ENCODE measurements around the gene IRX2. TPM values are rescaled to one million over a fixed set of nuclear protein-coding genes. Genes with fewer than 3 reads are reported as not detected.
A peak's percentile ranks its signal among the peaks of the same experiment; 100 is the strongest.

The IRX2 gene
- total RNA-seq, 4 donors from 2014 or later, result 2.5 to 7.6 (median 5.5) TPM

DNA sequence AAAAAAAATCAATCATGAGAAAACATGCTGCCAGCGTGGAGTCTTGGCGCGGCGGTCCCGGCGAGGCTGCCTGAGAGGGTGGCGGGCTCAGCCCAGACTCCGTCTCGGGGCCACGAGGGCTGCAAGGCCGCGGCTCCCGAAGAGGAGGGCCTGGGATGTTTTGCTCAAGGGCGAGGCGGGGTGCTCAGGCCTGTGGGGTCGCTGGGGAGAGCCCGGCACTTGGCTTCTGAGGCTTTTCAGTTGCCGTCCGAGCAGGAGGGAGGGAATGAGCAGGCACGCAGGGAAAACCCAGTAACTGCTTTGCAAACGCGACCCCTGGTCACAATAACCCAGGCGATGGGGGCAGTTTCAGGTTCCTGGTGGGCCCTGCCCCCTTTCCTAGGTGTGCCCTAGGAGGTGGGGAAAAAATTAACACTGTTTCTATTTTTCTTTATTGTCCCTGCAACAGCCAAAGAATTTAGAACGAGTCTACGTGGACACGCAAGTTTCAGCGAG lies 3.2 kb upstream of the IRX2 start:
- Histone ChIP-seq H3K27me3 (peaks cover 15% of the 10 kb centered on the region), H3K9me3 (no peaks in the 10 kb centered on the region), H3K4me1 (peaks cover 24 to 38% of the 10 kb centered on the region in 2 donors), H3K36me3 (no peaks in the 10 kb centered on the region), H3K4me3 (replicated peaks in 1 of 3) (no peak overlapping the region), H3K27ac (no peak overlapping the region)
- WGBS, 2 donors, result 9 to 14% methylated on average over 23 to 27 of the region's 27 CpGs
- intact Hi-C loops (cut with DNase I), result no loop called here
- no peak for DNase-seq
- no peak for TF ChIP-seq POLR2A (IDR thresholded peaks at IDR 0.05)
- TF ChIP-seq, protein P1, sequence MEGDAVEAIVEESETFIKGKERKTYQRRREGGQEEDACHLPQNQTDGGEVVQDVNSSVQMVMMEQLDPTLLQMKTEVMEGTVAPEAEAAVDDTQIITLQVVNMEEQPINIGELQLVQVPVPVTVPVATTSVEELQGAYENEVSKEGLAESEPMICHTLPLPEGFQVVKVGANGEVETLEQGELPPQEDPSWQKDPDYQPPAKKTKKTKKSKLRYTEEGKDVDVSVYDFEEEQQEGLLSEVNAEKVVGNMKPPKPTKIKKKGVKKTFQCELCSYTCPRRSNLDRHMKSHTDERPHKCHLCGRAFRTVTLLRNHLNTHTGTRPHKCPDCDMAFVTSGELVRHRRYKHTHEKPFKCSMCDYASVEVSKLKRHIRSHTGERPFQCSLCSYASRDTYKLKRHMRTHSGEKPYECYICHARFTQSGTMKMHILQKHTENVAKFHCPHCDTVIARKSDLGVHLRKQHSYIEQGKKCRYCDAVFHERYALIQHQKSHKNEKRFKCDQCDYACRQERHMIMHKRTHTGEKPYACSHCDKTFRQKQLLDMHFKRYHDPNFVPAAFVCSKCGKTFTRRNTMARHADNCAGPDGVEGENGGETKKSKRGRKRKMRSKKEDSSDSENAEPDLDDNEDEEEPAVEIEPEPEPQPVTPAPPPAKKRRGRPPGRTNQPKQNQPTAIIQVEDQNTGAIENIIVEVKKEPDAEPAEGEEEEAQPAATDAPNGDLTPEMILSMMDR (IDR thresholded peaks at IDR 0.05), result no peak

DNA sequence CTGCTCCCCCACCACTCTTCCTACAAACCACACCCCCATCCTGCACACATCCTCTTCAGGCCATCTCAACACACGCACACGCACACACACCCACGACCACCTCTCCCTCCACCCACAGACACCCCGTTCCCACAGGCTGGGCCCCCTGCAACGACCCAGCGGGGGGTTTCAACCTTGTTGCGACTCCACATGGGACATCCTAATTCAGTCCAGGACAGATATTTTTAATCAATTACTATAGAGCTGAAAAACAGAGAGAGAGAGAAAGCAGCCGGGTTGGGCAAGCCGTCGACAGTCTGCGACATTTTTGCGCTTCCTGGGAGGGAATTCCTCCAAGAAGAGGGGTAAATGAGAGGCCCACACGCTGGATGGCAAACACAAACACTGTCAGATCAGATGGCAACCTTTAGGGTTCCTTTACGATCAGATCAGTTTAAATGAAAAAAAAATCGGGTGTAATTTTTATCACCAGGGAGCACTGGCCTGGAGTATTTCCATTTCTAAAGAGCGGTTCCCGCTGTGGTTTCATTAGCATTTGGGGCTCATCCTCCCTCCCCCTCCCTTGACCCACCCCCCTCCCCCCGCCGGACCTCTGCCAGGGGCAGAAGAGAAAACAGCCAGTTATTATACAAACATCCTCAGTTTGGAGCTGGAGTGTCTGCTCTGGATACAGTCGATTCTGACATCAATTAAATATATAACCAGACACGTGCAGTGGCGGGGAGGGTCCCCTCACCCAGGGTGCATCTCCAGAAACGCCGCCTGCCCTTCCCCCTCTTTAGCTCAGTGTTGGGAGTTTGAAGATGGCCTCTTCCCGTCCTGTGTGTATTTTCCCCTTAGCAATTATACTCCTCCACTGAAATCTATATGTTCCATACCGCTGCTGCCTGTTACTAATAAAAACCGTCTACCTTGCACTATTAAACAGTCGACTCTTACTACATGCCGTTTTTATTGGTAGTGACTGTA lies 2.3 kb upstream of the IRX2 start:
- WGBS, 2 donors, result 14 to 15% methylated on average over 29 of the region's 29 CpGs
- peaks cover 15% of the 10 kb centered on the region for H3K27me3 ChIP-seq
- H3K27ac ChIP-seq, result no peak overlapping the region
- peaks cover 24 to 38% of the 10 kb centered on the region in 2 donors for H3K4me1 ChIP-seq
- no peaks in the 10 kb centered on the region for H3K9me3 ChIP-seq
- TF ChIP-seq POLR2A (IDR thresholded peaks at IDR 0.05), result no peak
- TF ChIP-seq, protein P1 (IDR thresholded peaks at IDR 0.05), result no peak
- no peaks in the 10 kb centered on the region for H3K36me3 ChIP-seq
- H3K4me3 ChIP-seq (replicated peaks in 1 of 3), result no peak overlapping the region
- intact Hi-C loops (cut with DNase I), result no loop called here
- no peak for DNase-seq

DNA sequence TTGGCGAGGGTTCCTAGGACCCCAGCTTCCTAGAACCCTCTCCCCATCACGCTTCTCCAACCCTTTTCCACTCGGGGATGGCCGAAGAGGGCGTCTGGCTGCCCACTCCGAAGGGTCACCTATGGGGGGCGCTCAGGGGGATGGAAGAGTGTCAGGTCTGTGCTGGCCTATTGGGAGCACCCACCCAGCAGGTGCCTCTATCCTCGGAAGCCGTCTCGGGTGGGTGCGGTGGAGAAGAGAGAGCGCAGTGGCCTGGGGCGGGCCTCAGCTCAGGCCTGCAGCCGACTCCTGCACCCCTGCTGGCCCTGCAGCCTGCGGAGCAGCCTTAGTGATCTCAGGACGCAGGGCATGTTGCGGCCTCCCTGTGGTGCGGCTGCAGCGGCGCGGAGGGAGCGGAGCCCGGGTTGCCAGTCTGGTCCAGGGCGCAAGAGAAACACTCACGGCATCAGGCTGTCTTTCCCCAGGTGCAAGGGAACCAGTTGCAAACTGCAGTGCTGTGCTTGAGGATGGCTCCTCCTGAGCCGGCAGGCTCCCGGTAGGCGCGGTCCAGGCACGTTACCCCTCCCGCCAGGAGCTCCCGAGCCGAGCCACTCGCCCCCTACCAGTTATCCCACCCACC lies 1.5 kb upstream of the IRX2 start:
- DNase-seq, result no peak

DNA sequence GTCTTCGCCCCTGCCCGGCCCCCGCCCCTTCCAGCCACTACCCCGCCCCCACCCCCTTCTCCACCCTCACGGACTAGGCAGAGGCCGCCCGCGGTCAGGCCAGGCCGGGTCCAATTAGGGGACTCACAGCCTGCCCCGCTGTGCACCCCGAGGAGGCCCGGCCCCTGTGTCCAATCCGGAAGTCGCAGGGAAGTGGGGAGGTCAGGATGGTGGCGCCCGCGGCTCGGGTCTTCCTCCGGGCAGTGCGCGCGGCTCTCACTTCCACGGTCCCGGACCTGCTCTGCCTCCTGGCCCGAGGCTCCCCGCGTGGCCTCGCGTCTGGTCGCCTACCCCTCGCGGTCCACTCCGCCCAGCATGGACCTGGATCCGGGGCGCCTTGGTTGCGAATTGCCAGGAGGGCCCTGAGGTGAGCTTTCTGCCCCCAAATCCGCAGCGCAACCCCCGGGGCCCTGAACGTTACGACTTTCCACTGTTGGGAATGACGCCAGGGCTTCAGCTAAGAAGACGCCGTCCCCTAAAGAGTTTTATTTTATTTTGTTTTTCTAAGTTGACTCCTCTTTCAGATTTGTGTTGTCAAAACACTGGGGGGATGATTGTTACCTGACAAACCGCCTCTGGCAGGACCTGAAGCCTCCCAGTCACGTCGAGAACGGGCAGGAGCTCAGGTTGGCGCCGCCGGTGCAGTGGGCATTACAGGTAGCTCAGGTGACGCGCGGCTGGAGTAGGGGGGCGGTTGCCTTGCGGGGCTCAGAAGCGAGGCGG lies 763 bp upstream of the IRX2 start:
- Histone ChIP-seq H3K9me3 (no peaks in the 10 kb centered on the region), H3K4me3 (replicated peaks in 1 of 3) (peak overlapping the region in 1 of 3 donors; percentile 25), H3K36me3 (no peaks in the 10 kb centered on the region), H3K27ac (peak overlapping the region in 1 of 3 donors; percentile 18), H3K27me3 (peaks cover 11% of the 10 kb centered on the region), H3K4me1 (peaks cover 24 to 38% of the 10 kb centered on the region in 2 donors)
- DNase-seq, result peak in 1 of 2 donors; percentile 40
- intact Hi-C loops (cut with DNase I), result no loop called here
- 5 to 12% methylated on average over 25 to 28 of the region's 58 CpGs for WGBS, 2 donors
- TF ChIP-seq, protein P1 (IDR thresholded peaks at IDR 0.05), result no peak
- no peak for TF ChIP-seq POLR2A (IDR thresholded peaks at IDR 0.05)

More for the DNA sequence above, 1.5 kb upstream of the IRX2 start:
- H3K9me3 ChIP-seq, result no peaks in the 10 kb centered on the region
- 13 to 15% methylated on average over 24 to 28 of the region's 34 CpGs for WGBS, 2 donors
- no peak overlapping the region for H3K27ac ChIP-seq
- H3K27me3 ChIP-seq, result peaks cover 13% of the 10 kb centered on the region
- peaks cover 24 to 38% of the 10 kb centered on the region in 2 donors for H3K4me1 ChIP-seq
- no peak for TF ChIP-seq POLR2A (IDR thresholded peaks at IDR 0.05)
- TF ChIP-seq, protein P1 (IDR thresholded peaks at IDR 0.05), result no peak
- H3K36me3 ChIP-seq, result no peaks in the 10 kb centered on the region
- H3K4me3 ChIP-seq (replicated peaks in 1 of 3), result peak overlapping the region in 1 of 3 donors; percentile 25
- intact Hi-C loops (cut with DNase I), result no loop called here
